Epithelial cell of alveolus of lung (primary cell): ENCODE measurements around the gene FAM199X. TPM values are rescaled to one million over a fixed set of nuclear protein-coding genes. Genes with fewer than 3 reads are reported as not detected.

Experiments used
- total RNA-seq: library from RNA; depleted of rRNA; stranded (reverse); fragments of >200 nt; gene quantifications from 2 replicates; pipeline ENCODE4 v1.2.1, GENCODE V29; 2015

FAM199X gene
- 11.5 and 14.9 TPM in 2 replicates for total RNA-seq

GRCh38 chrX:104165894-104166734 is at the start of gene FAM199X:
TSS of gene FAM199X (plus strand) at chrX:104166453. CDS start at chrX:104166786, 333 bp downstream.

GRCh38 chrX:104156630-104157529 is 9.4 kb upstream of the FAM199X start, which contains the start of gene SLC25A53:
TSS of gene SLC25A53 (minus strand) at chrX:104157009. CDS start at chrX:104105257, 51,752 bp downstream.

Other genes starting within 250 kb of the FAM199X start
- 13.8 and 25.2 TPM in 2 replicates for gene TMSB15B, start 203.8 kb upstream of the FAM199X start, total RNA-seq
- not detected in 2 replicates for gene H2BW1, start 152.7 kb upstream of the FAM199X start, total RNA-seq
- gene H2BW2, start 126.5 kb upstream of the FAM199X start, total RNA-seq: not detected in 2 replicates
- gene TMSB15C, start 90.2 kb upstream of the FAM199X start, total RNA-seq: 1.9 and 3.2 TPM in 2 replicates
- gene ZCCHC18, start 53.9 kb upstream of the FAM199X start, total RNA-seq: 0.24 and 0.78 TPM in 2 replicates
- 4.1 and 7.4 TPM in 2 replicates for gene SLC25A53, start 9.4 kb upstream of the FAM199X start, total RNA-seq
- 0.13 TPM in 1 of 2 replicates, not detected in the other for gene ESX1, start 88.5 kb downstream of the FAM199X start, total RNA-seq